Activated CD4-positive, alpha-beta T cell treated with anti-CD3 and anti-CD28 coated beads for 36 hours (primary cell): ENCODE measurements around the gene MATK. TPM values are rescaled to one million over a fixed set of nuclear protein-coding genes. Genes with fewer than 3 reads are reported as not detected.
"Not testable (repeated sequence)": the region's sequence is repeated elsewhere in the genome, so short reads cannot be mapped to it uniquely, and the experiment has no call there.

Experiments used
- ATAC-seq: fragments of 200-7000 bp; cut with Tn5 transposase; one replicate; pipeline ENCODE4 v1.10.0; 2021; ENCODE audit warnings: mild to moderate bottlenecking, moderate library complexity
- CTCF ChIA-PET: fragments of 350-600 bp; sonication (Branson Sonifier 250); formaldehyde crosslinking; loops from one replicate; lab custom pipeline; 2021; ENCODE audit warnings: antibody characterized with exemption; lab: Charles Lee
- POLR2A ChIA-PET: fragments of 350-600 bp; sonication (Branson Sonifier 250); formaldehyde crosslinking; loops from one replicate; lab custom pipeline; 2021; ENCODE audit warnings: antibody characterized with exemption, inconsistent platforms; lab: Charles Lee
- DNase-seq: peaks from one replicate; pipeline ENCODE4 v3.0.0-alpha.2; 2020
- H3K27ac Mint-ChIP-seq: one replicate; pipeline ENCODE4 v1.8.0; 2021; ENCODE audit warnings: mixed read lengths
- H3K27me3 Mint-ChIP-seq: one replicate; pipeline ENCODE4 v1.8.0; 2021; ENCODE audit warnings: mixed read lengths
- H3K36me3 Mint-ChIP-seq: one replicate; pipeline ENCODE4 v1.8.0; 2021; ENCODE audit warnings: low read depth, mixed read lengths
- H3K4me1 Mint-ChIP-seq: one replicate; pipeline ENCODE4 v1.8.0; 2021; ENCODE audit warnings: mixed read lengths
- H3K4me3 Mint-ChIP-seq: one replicate; pipeline ENCODE4 v1.8.0; 2021; ENCODE audit warnings: mild to moderate bottlenecking, moderate library complexity, mixed read lengths
- H3K9me3 Mint-ChIP-seq: one replicate; pipeline ENCODE4 v1.8.0; 2021; ENCODE audit warnings: low read depth, mixed read lengths
- intact Hi-C, 2 experiments: fragments of 100-400 bp; cut with DNase I in 1 of 2; cut with micrococcal nuclease in 1 of 2; formaldehyde crosslinking; loops; one replicate each; pipeline versions ENCODE4 v1.14.2 to v1.15.1; 2022 to 2024; cut with DNase I, micrococcal nuclease
- total RNA-seq, 2 experiments: library from RNA; stranded (reverse); gene quantifications; one replicate each; pipeline ENCODE4 v1.2.3, GENCODE V29; 2021

MATK gene
- total RNA-seq, 2 experiments from 2014 or later = 24.3 to 30.1 TPM

DNA sequence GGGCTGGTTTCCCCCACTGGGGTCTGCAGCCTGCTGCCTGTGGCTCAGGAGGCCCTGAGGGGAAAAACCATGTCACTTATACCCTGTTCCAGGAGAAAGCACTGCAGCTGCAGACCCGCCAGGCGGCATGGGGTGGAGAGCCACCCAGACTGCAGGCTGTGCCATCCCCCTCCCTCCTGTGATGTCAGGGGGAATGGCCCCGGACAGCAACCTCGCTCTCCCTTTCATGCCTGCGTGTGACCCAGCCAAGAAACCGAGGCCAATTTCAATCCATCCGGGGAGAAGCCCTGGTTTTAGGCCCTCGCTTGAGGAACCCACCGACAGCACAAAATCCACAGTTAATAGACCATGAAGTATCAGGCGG lies 37.2 kb upstream of the MATK start:
- no peak overlapping the region for H3K27ac Mint-ChIP-seq
- H3K36me3 Mint-ChIP-seq = no peaks in the 10 kb centered on the region
- ChIA-PET POLR2A (no interaction called here), CTCF (interaction anchor here (1.2 kb wide), 1 partner anchor 93 kb away, joined by 3 read pairs; no protein-coding TSS in a partner anchor)
- no peak overlapping the region for H3K4me3 Mint-ChIP-seq
- intact Hi-C loops = loop anchor here in 1 of 2 experiments (5.0 kb wide), 1 partner anchor 41 kb away; no protein-coding TSS in a partner anchor
- H3K27me3 Mint-ChIP-seq = no peaks in the 10 kb centered on the region
- DNase-seq = no peak
- H3K9me3 Mint-ChIP-seq = no peaks in the 10 kb centered on the region
- peaks cover 15% of the 10 kb centered on the region for H3K4me1 Mint-ChIP-seq
- no peak for ATAC-seq

DNA sequence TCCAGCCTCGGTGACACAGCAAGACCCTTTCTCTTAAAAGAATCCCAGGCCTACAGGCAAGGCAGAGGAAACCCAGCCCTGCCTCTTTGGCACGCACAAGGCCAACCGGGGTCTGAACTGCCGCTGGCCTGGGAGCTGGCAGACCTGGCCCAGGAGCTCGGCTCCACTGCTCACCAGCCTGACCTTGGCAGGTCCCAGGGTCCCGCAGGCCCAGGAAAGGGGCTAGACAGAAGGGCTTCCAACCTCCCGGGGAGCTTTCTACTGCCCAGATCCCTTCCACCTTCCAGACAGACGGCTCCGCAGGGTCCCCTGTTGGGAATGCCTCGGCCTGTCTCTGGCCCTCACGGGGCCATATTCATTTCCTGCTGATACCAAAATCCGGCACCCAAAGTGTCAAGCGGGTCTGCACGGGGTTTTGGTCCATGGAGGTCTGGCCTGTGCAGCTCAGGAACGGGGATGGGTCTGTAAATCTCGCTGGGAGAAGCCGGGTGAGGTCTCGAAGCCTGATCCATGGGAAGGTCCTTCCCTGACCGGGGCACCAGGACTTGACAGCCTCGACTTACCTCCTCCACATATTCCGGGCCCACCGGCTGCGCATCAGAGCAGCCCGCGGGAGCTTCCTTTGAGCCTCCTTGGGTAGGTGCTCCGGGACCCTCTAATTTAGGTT lies 36.6 kb upstream of the MATK start:
- POLR2A ChIA-PET = interaction anchor here (1.8 kb wide), 1 partner anchor 60 kb away, joined by 6 read pairs; the partner anchor contains the start of gene MRPL54
- Mint-ChIP-seq H3K36me3 (no peaks in the 10 kb centered on the region), H3K27me3 (no peaks in the 10 kb centered on the region), H3K27ac (no peak overlapping the region), H3K4me1 (peaks cover 20% of the 10 kb centered on the region), H3K4me3 (no peak overlapping the region), H3K9me3 (no peaks in the 10 kb centered on the region)
- CTCF ChIA-PET = interaction anchor here (0.7 to 2.1 kb wide), 10 partner anchors 11 to 449 kb away, joined by 3 to 12 read pairs (median 5); partner anchors contain the start of genes APBA3 and MRPL54
- DNase-seq (no peak), ATAC-seq (no peak)
- intact Hi-C loops = loop anchor here (1.0 to 5.0 kb wide), 4 partner anchors 38 to 102 kb away; partner anchors contain the start of gene APBA3 (in 1 of the 2)

DNA sequence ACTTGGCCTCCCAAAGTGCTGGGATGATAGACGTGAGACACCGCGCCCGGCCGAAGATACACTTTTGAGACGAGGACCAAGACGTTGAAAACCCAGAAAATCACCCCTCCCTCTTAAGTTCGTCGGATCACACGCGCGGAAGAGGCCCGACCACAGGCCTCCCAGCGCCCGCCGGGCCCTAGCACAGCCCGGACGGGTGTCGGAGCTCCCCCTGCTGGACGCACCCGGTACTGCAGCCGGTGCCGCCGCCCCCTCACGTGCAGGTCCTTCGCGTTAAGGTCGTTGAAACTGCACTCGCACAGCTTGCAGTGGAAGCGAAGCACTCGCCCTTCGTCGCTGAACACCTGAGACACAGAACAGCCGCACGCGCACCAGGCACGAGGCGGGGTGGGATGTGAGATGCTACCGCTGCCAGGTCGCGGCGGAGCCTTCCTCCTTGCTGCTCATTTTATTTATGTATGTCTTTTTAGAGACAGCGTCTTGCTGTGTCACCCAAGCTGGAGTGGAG lies 35.7 kb upstream of the MATK start:
- CTCF ChIA-PET = interaction anchor here (0.6 to 2.1 kb wide), 19 partner anchors 8 to 871 kb away, joined by 3 to 12 read pairs (median 4); partner anchors contain the start of genes APBA3 and MRPL54
- peaks cover 23% of the 10 kb centered on the region for H3K4me1 Mint-ChIP-seq
- intact Hi-C loops = loop anchor here (1.0 to 5.0 kb wide), 5 partner anchors 37 to 165 kb away; partner anchors contain the start of gene APBA3 (in 1 of the 2)
- DNase-seq = peak; percentile 94
- ATAC-seq = peak; percentile 78
- H3K27ac Mint-ChIP-seq = no peak overlapping the region
- no peaks in the 10 kb centered on the region for H3K36me3 Mint-ChIP-seq
- no peaks in the 10 kb centered on the region for H3K9me3 Mint-ChIP-seq
- H3K4me3 Mint-ChIP-seq = no peak overlapping the region
- POLR2A ChIA-PET = interaction anchor here (0.6 to 1.8 kb wide), 5 partner anchors 59 to 164 kb away, joined by 3 to 6 read pairs (median 3); partner anchors contain the start of gene MRPL54
- no peaks in the 10 kb centered on the region for H3K27me3 Mint-ChIP-seq

DNA sequence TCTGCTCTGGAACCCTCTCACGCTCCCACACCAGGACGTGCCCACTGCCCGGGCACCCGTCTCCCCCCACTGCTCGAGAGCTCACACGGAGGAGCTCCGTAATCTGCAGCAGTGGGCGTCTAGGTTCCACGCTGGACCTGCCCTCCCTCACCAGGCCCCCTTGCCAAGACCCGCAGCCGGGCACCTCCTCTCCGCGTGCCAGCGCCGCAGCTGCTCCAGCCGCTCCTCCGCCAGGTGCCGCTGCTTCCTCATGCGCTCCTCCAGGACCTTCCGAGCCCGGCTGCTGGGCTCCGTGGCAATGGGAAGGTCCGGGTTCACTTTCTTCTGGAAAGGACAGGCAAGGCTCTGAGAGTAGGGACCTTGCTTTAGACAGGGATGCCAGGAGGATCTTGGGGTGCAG lies 35.0 kb upstream of the MATK start:
- Mint-ChIP-seq H3K4me1 (peaks cover 23% of the 10 kb centered on the region), H3K27me3 (no peaks in the 10 kb centered on the region), H3K9me3 (no peaks in the 10 kb centered on the region), H3K36me3 (no peaks in the 10 kb centered on the region), H3K27ac (no peak overlapping the region), H3K4me3 (no peak overlapping the region)
- CTCF ChIA-PET = interaction anchor here (0.7 to 2.1 kb wide), 8 partner anchors 9 to 148 kb away, joined by 3 to 12 read pairs (median 4); no protein-coding TSS in a partner anchor
- ATAC-seq (no peak), DNase-seq (no peak)
- intact Hi-C loops = loop anchor here (2.0 to 5.0 kb wide), 2 partner anchors 39 to 166 kb away; no protein-coding TSS in a partner anchor
- POLR2A ChIA-PET = no interaction called here

DNA sequence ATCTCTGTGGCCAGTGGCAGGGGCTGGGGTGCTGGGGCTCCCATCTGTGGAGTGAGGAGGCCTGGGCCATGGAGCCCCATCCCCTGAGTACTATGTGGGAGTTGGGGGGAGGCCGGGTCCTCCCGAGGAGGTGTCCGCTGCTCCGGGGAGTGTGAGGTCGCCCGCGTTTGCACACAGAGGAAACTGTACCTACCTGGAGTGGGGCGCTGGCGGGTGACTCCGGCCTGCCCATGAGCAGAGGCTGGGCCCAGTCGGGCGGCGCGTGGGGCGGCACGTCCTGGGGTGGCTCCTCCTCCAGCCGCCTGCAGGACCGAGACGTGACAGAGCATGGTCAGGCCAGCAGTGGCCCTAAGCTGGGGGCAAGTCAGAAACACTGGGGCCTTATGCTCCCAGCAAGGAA lies 33.8 kb upstream of the MATK start:
- no peaks in the 10 kb centered on the region for H3K9me3 Mint-ChIP-seq
- peaks cover 25% of the 10 kb centered on the region for H3K4me1 Mint-ChIP-seq
- no peak for DNase-seq
- no peak overlapping the region for H3K4me3 Mint-ChIP-seq
- H3K36me3 Mint-ChIP-seq = no peaks in the 10 kb centered on the region
- no peak overlapping the region for H3K27ac Mint-ChIP-seq
- POLR2A ChIA-PET = interaction anchor here (0.6 kb wide), 1 partner anchor 972 kb away, joined by 3 read pairs; the partner anchor contains the start of gene FEM1A
- CTCF ChIA-PET = interaction anchor here (3.6 kb wide), 1 partner anchor 58 kb away, joined by 28 read pairs; the partner anchor contains the start of genes APBA3 and MRPL54
- no peak for ATAC-seq
- H3K27me3 Mint-ChIP-seq = no peaks in the 10 kb centered on the region
- intact Hi-C loops = loop anchor here (2.0 to 5.0 kb wide), 3 partner anchors 38 to 167 kb away; partner anchors contain the start of gene APBA3 (in 1 of the 2)

DNA sequence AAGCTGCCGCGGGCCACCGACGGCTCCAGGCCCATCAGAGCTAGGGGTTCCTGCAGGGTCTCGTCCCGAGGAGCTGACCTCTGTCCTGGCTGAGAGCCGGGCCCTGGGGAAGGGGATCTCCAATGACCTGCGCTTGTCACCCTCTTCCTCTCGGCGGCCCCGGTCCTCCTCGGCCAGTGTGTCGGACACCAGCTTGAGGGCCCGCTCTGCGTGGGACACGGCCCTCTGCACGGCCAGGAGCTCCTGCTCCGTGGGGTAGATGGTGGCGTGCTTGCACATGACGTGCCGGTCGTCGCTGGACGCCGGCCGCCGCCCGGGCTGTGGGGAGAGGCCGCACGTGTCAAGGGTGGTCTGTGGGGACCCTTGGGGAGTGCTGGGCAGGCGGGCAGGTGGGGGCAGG lies 32.7 kb upstream of the MATK start:
- no peak overlapping the region for H3K4me3 Mint-ChIP-seq
- peaks cover 36% of the 10 kb centered on the region for H3K4me1 Mint-ChIP-seq
- ATAC-seq = no peak
- CTCF ChIA-PET = interaction anchor here (0.7 to 3.6 kb wide), 7 partner anchors 21 to 514 kb away, joined by 3 to 28 read pairs (median 4); partner anchors contain the start of genes APBA3 and MRPL54
- POLR2A ChIA-PET = interaction anchor here (0.9 to 1.4 kb wide), 3 partner anchors 56 to 167 kb away, joined by 3 to 8 read pairs (median 4); partner anchors contain the start of genes EEF2 and MRPL54
- no peak overlapping the region for H3K27ac Mint-ChIP-seq
- no peaks in the 10 kb centered on the region for H3K27me3 Mint-ChIP-seq
- no peaks in the 10 kb centered on the region for H3K36me3 Mint-ChIP-seq
- no peaks in the 10 kb centered on the region for H3K9me3 Mint-ChIP-seq
- intact Hi-C loops = loop anchor here (1.0 to 2.0 kb wide), 2 partner anchors 58 kb away; partner anchors contain the start of gene APBA3 (in 2 of the 2)
- DNase-seq = no peak

DNA sequence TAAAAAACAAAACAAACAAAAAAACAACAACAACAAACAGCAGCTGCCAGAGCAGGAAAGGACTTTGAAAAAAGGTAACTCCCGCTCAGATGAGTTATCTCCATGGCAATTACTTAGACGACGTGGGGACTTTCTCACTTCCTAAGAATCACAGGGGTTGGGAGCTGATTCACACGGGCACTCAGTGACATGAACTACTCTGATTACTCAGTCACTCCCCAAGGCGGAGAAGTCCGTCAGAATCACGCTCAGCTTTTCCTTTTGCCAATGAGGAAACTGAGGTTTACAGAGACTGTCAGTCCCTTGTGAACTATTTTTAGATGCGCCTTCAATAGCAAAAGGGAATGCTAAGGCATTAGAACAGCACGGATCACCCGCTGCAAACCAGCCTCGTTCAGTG lies 32.3 kb upstream of the MATK start:
- ATAC-seq (peak; percentile 84), DNase-seq (peak; percentile 78)
- CTCF ChIA-PET = interaction anchor here (0.5 to 3.6 kb wide), 8 partner anchors 21 to 514 kb away, joined by 3 to 28 read pairs (median 4); partner anchors contain the start of genes APBA3 and MRPL54
- Mint-ChIP-seq H3K4me3 (no peak overlapping the region), H3K9me3 (no peaks in the 10 kb centered on the region), H3K27me3 (no peaks in the 10 kb centered on the region), H3K27ac (peak overlapping the region; percentile 80), H3K36me3 (no peaks in the 10 kb centered on the region), H3K4me1 (peaks cover 40% of the 10 kb centered on the region)
- intact Hi-C loops = loop anchor here (1.0 to 2.0 kb wide), 2 partner anchors 57 to 58 kb away; partner anchors contain the start of gene APBA3 (in 2 of the 2)
- POLR2A ChIA-PET = interaction anchor here (0.9 to 1.4 kb wide), 3 partner anchors 55 to 167 kb away, joined by 3 to 8 read pairs (median 4); partner anchors contain the start of genes EEF2 and MRPL54

DNA sequence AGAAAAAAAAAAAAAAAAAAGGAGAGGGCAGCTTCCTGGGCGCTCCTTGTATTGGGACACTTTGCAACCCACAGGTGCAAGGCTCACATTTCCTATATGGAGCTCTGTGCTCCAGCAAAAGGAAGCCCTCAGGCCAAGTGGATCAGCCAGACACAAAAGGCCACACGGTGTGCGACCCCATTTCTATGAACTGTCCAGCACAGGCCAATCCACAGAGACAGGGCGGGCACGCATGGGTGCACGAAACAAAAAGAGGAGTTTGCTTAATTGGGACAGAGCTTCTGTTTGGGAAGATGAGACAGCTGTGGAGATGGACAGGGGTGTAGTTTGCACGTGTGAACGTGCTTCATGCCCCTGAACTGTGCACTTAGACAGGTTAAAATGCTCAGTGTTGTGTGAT lies 31.6 kb upstream of the MATK start:
- no peaks in the 10 kb centered on the region for H3K9me3 Mint-ChIP-seq
- H3K27ac Mint-ChIP-seq = peak overlapping the region; percentile 80
- H3K4me3 Mint-ChIP-seq = no peak overlapping the region
- H3K4me1 Mint-ChIP-seq = peaks cover 48% of the 10 kb centered on the region
- H3K36me3 Mint-ChIP-seq = no peaks in the 10 kb centered on the region
- POLR2A ChIA-PET = interaction anchor here (1.4 kb wide), 1 partner anchor 54 kb away, joined by 8 read pairs; the partner anchor contains the start of gene MRPL54
- DNase-seq = no peak
- ATAC-seq = no peak
- intact Hi-C loops = loop anchor here (1.0 to 2.0 kb wide), 2 partner anchors 56 to 57 kb away; partner anchors contain the start of gene APBA3 (in 2 of the 2)
- CTCF ChIA-PET = interaction anchor here (0.5 to 3.6 kb wide), 9 partner anchors 20 to 316 kb away, joined by 3 to 28 read pairs (median 3); partner anchors contain the start of genes APBA3 and MRPL54
- no peaks in the 10 kb centered on the region for H3K27me3 Mint-ChIP-seq

DNA sequence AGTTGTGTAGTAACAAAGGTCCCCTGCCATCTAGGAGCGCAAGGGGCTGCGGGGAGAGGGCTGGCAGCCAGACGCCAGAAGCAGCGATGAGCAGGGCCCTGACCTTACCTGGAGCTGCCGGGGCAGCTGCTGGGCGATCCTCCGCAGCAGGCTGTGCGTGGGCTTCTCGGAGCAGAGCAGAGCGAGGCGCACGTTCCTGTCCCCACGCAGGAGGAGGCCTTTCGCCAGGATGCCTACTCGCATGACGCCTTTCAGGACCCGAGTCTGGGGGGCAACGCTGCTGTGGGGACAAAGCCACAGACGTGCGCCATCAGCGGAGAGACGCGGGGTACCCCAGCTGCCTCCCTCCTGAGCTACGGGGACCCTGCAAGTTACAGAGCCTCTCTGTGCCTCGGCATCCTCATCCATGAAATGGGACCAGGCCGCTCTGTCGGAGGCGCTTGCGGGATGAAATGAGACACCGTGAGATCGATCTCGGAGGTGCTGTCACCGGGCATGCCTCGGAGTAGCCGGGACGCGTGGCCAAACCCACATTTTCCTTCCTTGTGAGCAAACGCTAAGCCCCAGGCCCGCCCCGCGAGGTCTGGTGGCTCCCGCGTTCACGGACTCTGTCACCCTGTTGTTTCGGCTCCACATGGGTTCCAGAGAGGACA lies 30.5 kb upstream of the MATK start:
- H3K9me3 Mint-ChIP-seq = no peaks in the 10 kb centered on the region
- no peak overlapping the region for H3K27ac Mint-ChIP-seq
- ATAC-seq = no peak
- no peak overlapping the region for H3K4me3 Mint-ChIP-seq
- CTCF ChIA-PET = interaction anchor here (0.8 to 3.6 kb wide), 2 partner anchors 55 to 133 kb away, joined by 3 to 28 read pairs; partner anchors contain the start of genes APBA3 and MRPL54
- intact Hi-C loops = no loop called here
- POLR2A ChIA-PET = no interaction called here
- H3K36me3 Mint-ChIP-seq = no peaks in the 10 kb centered on the region
- no peak for DNase-seq
- H3K4me1 Mint-ChIP-seq = peaks cover 49% of the 10 kb centered on the region
- H3K27me3 Mint-ChIP-seq = no peaks in the 10 kb centered on the region

DNA sequence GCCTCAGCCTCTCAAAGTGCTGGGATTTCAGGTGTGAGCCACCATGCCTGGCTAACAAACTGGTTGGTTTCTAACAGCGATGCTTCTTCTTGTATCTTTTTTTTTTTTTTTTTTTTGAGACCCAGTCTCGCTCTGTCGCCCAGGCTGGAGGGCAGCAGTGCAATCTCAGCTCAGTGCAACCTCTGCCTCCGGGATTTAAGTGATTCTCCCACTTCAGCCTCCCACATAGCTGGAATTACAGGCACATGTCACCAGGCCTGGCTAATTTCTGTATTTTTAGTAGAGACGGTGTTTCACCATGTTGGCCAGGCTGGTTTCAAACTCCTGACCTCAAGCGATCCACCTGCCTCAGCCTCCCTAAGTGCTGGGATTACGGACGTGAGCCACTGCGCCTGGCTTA lies 30.0 kb upstream of the MATK start:
- peaks cover 50% of the 10 kb centered on the region for H3K4me1 Mint-ChIP-seq
- ATAC-seq, H3K4me3 Mint-ChIP-seq, H3K36me3 Mint-ChIP-seq, H3K9me3 Mint-ChIP-seq, intact Hi-C loops, H3K27ac Mint-ChIP-seq, H3K27me3 Mint-ChIP-seq, DNase-seq, POLR2A ChIA-PET: not testable (repeated sequence)
- CTCF ChIA-PET = interaction anchor here (0.8 kb wide), 1 partner anchor 133 kb away, joined by 3 read pairs; no protein-coding TSS in a partner anchor
